Neural progenitor cell (in vitro differentiated cells): ENCODE results near the gene CDH9.

Experiments
- CTCF ChIP-seq: fragments of 200-600 bp; sonication (generic); IDR thresholded peaks from 2 replicates; pipeline ENCODE4 v1.5.1; 2017; ENCODE audit warnings: antibody characterized with exemption, mild to moderate bottlenecking
- EZH2 ChIP-seq: fragments of 200-600 bp; sonication (generic); IDR thresholded peaks from 2 replicates; pipeline ENCODE4 v1.6.1; 2017; ENCODE audit warnings: antibody characterized with exemption, mild to moderate bottlenecking, moderate library complexity
- EZH2phosphoT487 ChIP-seq: fragments of 200-600 bp; sonication (generic); IDR thresholded peaks from 2 replicates; pipeline ENCODE4 v1.6.1; 2017; ENCODE audit warnings: antibody characterized with exemption

GRCh38 chr5:27087747-27088146 lies 49.4 kb upstream of the CDH9 start:
- TF ChIP-seq CTCF (no peak), EZH2phosphoT487 (no peak), EZH2 (no peak)
